HepG2 (cell line): ENCODE data around the gene HIGD1C. TPM values are rescaled to one million over a fixed set of nuclear protein-coding genes. Genes with fewer than 3 reads are reported as not detected.
A peak's percentile ranks its signal among the peaks of the same experiment; 100 is the strongest.

Experiments used
- CBX5 ChIP-seq: sonication (generic); formaldehyde crosslinking; IDR thresholded peaks from 2 replicates; pipeline ENCODE4 v1.4.0; 2020; ENCODE audit warnings: missing genetic modification reagents, borderline replicate concordance
- CEBPG ChIP-seq: IDR thresholded peaks from 2 replicates; pipeline ENCODE4 v1.6.1; 2016
- CREM ChIP-seq, 2 experiments: sonication (generic) in 1 of 2; formaldehyde crosslinking in 1 of 2; IDR thresholded peaks; 2 replicates each; pipeline versions ENCODE4 v1.4.0 to v1.6.1; 2016 to 2020; ENCODE audit warnings: antibody characterized with exemption in 1 of 2, mild to moderate bottlenecking in 1 of 2, missing genetic modification reagents in 1 of 2
- DNMT1 ChIP-seq: sonication (generic); formaldehyde crosslinking; IDR thresholded peaks from 2 replicates; pipeline ENCODE4 v1.5.1; 2020; ENCODE audit warnings: mild to moderate bottlenecking, missing genetic modification reagents
- E2F2 ChIP-seq: sonication (generic); formaldehyde crosslinking; IDR thresholded peaks from 2 replicates; pipeline ENCODE4 v1.4.0; 2020; ENCODE audit warnings: missing genetic modification reagents, borderline replicate concordance
- EP300 ChIP-seq, 3 experiments: sonication (generic) in 1 of 3; formaldehyde crosslinking in 1 of 3; IDR thresholded peaks; 2 replicates each; pipeline versions ENCODE4 v1.5.1 to v1.6.1; 2011 to 2020; ENCODE audit warnings: low read depth in 2 of 3, low read length in 2 of 3, borderline replicate concordance in 1 of 3, improper control_type of control experiment in 1 of 3, mild to moderate bottlenecking in 1 of 3, missing genetic modification reagents in 1 of 3, moderate library complexity in 1 of 3
- ESRRA ChIP-seq: sonication (generic); formaldehyde crosslinking; IDR thresholded peaks from 2 replicates; pipeline ENCODE4 v1.5.1; 2020; ENCODE audit warnings: mild to moderate bottlenecking, low read depth, missing genetic modification reagents
- GATAD1 ChIP-seq: IDR thresholded peaks from 2 replicates; pipeline ENCODE4 v1.6.1; 2016; ENCODE audit warnings: missing genetic modification reagents, missing compliant biosample characterization
- HCFC1 ChIP-seq: fragments of 150-350 bp; IDR thresholded peaks from 2 replicates; pipeline ENCODE4 v1.6.1; 2014; ENCODE audit warnings: low read depth, low read length
- HOXD1 ChIP-seq: sonication (generic); formaldehyde crosslinking; IDR thresholded peaks from 2 replicates; pipeline ENCODE4 v1.5.0; 2020; ENCODE audit warnings: missing genetic modification reagents
- LRRFIP1 ChIP-seq: sonication (generic); formaldehyde crosslinking; conservative IDR thresholded peaks from 2 replicates; pipeline ENCODE4 v1.4.0; 2020; ENCODE audit warnings: missing genetic modification reagents
- MTF2 ChIP-seq: sonication (generic); formaldehyde crosslinking; IDR thresholded peaks from 2 replicates; pipeline ENCODE4 v1.5.0; 2020; ENCODE audit warnings: missing genetic modification reagents, borderline replicate concordance
- MYC ChIP-seq: sonication (generic); formaldehyde crosslinking; IDR thresholded peaks from 2 replicates; pipeline ENCODE4 v1.9.0; 2021; ENCODE audit warnings: missing genetic modification reagents, borderline replicate concordance
- NR0B2 ChIP-seq: sonication (generic); formaldehyde crosslinking; IDR thresholded peaks from 2 replicates; pipeline ENCODE4 v1.4.0; 2020; ENCODE audit warnings: mild to moderate bottlenecking, missing genetic modification reagents
- NR2F1 ChIP-seq, 2 experiments: fragments of 450-650 bp in 1 of 2; formaldehyde crosslinking in 1 of 2; IDR thresholded peaks; 2 replicates each; pipeline versions ENCODE4 v1.5.0 to v1.6.1; 2016 to 2020; ENCODE audit warnings: mild to moderate bottlenecking in 1 of 2, missing compliant biosample characterization in 1 of 2, missing genetic modification reagents in 1 of 2, moderate library complexity in 1 of 2
- NR2F2 ChIP-seq: IDR thresholded peaks from 2 replicates; pipeline ENCODE4 v1.6.1; 2012; ENCODE audit warnings: low read depth, inconsistent platforms, borderline replicate concordance
- POLR2A ChIP-seq, 2 experiments: IDR thresholded peaks; 2 replicates each; pipeline ENCODE4 v1.6.1; 2011; ENCODE audit warnings: low read depth in 2 of 2, low read length in 2 of 2, mild to moderate bottlenecking in 1 of 2, moderate library complexity in 1 of 2; ENCODE audit not compliant: insufficient read depth in 1 of 2
- RBAK ChIP-seq: sonication (generic); formaldehyde crosslinking; IDR thresholded peaks from 2 replicates; pipeline ENCODE4 v1.5.1; 2020; ENCODE audit warnings: mild to moderate bottlenecking, missing genetic modification reagents
- RBM39 ChIP-seq: fragments of 200-400 bp; formaldehyde crosslinking; IDR thresholded peaks from one replicate; pipeline ENCODE4 v1.6.1; 2018; ENCODE audit warnings: antibody characterized with exemption, mild to moderate bottlenecking, low read depth, low read length; ENCODE audit not compliant: poor library complexity, severe bottlenecking
- RXRB ChIP-seq: IDR thresholded peaks from 2 replicates; pipeline ENCODE4 v1.6.1; 2016; ENCODE audit warnings: borderline replicate concordance, missing genetic modification reagents, missing compliant biosample characterization
- STAT5B ChIP-seq: sonication (generic); formaldehyde crosslinking; IDR thresholded peaks from 2 replicates; pipeline ENCODE4 v1.4.0; 2020; ENCODE audit warnings: missing genetic modification reagents
- TCF7L2 ChIP-seq: IDR thresholded peaks from 2 replicates; pipeline ENCODE4 v1.6.1; 2011; ENCODE audit warnings: mild to moderate bottlenecking, low read depth, low read length, moderate library complexity
- YY1 ChIP-seq: IDR thresholded peaks from 2 replicates; pipeline ENCODE4 v1.6.1; 2011; ENCODE audit warnings: low read length, low read depth, moderate library complexity, mild to moderate bottlenecking; ENCODE audit not compliant: insufficient read depth, insufficient replicate concordance
- ZBTB3 ChIP-seq: sonication (generic); formaldehyde crosslinking; IDR thresholded peaks from 2 replicates; pipeline ENCODE4 v1.4.0; 2020; ENCODE audit warnings: low read depth, mild to moderate bottlenecking, moderate library complexity, missing genetic modification reagents, borderline replicate concordance
- ZNF724P ChIP-seq: sonication (generic); formaldehyde crosslinking; IDR thresholded peaks from 2 replicates; pipeline ENCODE4 v1.8.0; 2022; ENCODE audit warnings: missing genetic modification reagents, borderline replicate concordance
- ZNF780A ChIP-seq: sonication (generic); formaldehyde crosslinking; IDR thresholded peaks from 2 replicates; pipeline ENCODE4 v1.8.0; 2022; ENCODE audit warnings: mild to moderate bottlenecking, missing genetic modification reagents, moderate library complexity
- polyA plus RNA-seq, 8 experiments: library from polyadenylated mRNA; depleted of rRNA in 3 of 8; stranded (reverse) in 7 of 8; unstranded in 1 of 8; fragments of >200 nt; fragmentation: Illumina TruSeq in 4 of 8; extraction: Trizol in 4 of 8; gene quantifications; 2 replicates each; pipeline versions ENCODE4 v1.2.1 to v1.2.3, GENCODE V29; 2011 to 2016; ENCODE audit warnings: low read depth in 4 of 8, missing spikeins in 1 of 8, mixed read lengths in 1 of 8; ENCODE audit not compliant: insufficient read depth in 1 of 8
- total RNA-seq, 5 experiments: library from RNA; depleted of rRNA; stranded (reverse); fragments of >200 nt; fragmentation: Illumina TruSeq; extraction: Trizol; gene quantifications; 2 replicates each; pipeline ENCODE4 v1.2.3, GENCODE V29; 2016; ENCODE audit warnings: low read depth in 1 of 5

Gene HIGD1C
- total and polyA plus RNA-seq, 2 of the 13 experiments (the other 11 are each of a cell fraction or from before 2014, with no cell fraction given): not detected

- TF ChIP-seq LRRFIP1 (CRISPR knock-in tag) (no peak), ZNF780A (CRISPR knock-in tag) (no peak), ZNF724P (CRISPR knock-in tag) (no peak), MTF2 (CRISPR knock-in tag) (no peak), ESRRA (CRISPR knock-in tag) (0 out of 2 replicates have a peak, but pooled peaks have one; percentile 8), CBX5 (CRISPR knock-in tag) (no peak), RBAK (CRISPR knock-in tag) (no peak), CEBPG (CRISPR knock-in tag) (peak; percentile 36; the same call in 1 of the 2 replicates), TCF7L2 (no peak), STAT5B (no peak), GATAD1 (CRISPR knock-in tag) (no peak), NR2F1 (CRISPR knock-in tag; IDR thresholded peaks at IDR 0.05) (peak; percentile 42 to 51; a peak in 2 of 4 replicates), E2F2 (CRISPR knock-in tag) (no peak), HCFC1 (no peak), POLR2A (IDR thresholded peaks at IDR 0.05; ENCODE audit: insufficient read depth in 1 of 2, low read depth in 2 of 2, low read length in 2 of 2) (no peak), RBM39 (no peak), CREM (IDR thresholded peaks at IDR 0.05) (peak; percentile 52), CREM (CRISPR knock-in tag; IDR thresholded peaks at IDR 0.05) (no peak), DNMT1 (CRISPR knock-in tag) (no peak), ZBTB3 (CRISPR knock-in tag) (no peak), RXRB (CRISPR knock-in tag) (peak; percentile 70; the same call in 1 of the 2 replicates), YY1 (peak; percentile 37), NR2F2 (peak; percentile 78), HOXD1 (CRISPR knock-in tag) (no peak), NR0B2 (CRISPR knock-in tag) (no peak), EP300 (IDR thresholded peaks at IDR 0.05; ENCODE audit: low read depth in 2 of 2, low read length in 2 of 2) (peak in 1 of 2 experiments; percentile 41; a peak in 1 of 4 replicates), EP300 (CRISPR knock-in tag; IDR thresholded peaks at IDR 0.05; ENCODE audit: borderline replicate concordance) (no peak), MYC (CRISPR knock-in tag) (no peak)
Measured at GRCh38 chr12:50934981-50935807, 17.1 kb upstream of the HIGD1C start (continued).
